ENCODE measurements around the gene PAH.

The PAH gene

DNA sequence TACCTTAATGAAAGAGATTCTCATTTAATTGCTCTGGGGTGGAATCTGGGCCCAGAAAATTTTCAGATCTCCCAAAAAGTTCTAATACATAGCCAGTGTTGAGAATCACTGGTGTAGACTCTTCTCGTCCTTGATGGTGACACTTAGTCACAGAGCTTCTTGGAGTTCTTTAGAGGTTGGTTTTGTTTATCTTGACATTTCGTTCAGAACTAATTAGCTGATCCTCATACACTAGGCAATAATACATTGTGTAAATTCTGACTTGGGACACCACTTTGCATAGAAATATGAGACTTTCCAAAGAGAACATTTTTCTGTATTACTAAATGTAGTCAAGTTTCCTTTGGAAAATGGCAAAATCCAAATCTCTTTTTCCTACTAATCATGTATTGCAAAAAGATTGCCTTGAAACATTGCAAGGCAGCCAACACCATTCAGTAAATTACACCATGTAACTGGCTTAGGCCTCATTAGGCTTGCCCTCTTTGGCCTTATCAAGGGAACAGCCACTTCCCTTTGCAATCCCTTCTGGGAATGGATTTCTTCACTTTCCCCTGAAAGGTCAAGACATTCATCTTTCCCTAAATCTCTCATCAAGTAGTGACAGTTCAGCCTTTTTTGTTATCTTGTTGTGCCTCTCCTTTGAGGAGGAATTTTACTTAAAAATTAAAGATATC, 102.2 kb downstream of the PAH start:
- TF ChIP-seq, protein P1, sequence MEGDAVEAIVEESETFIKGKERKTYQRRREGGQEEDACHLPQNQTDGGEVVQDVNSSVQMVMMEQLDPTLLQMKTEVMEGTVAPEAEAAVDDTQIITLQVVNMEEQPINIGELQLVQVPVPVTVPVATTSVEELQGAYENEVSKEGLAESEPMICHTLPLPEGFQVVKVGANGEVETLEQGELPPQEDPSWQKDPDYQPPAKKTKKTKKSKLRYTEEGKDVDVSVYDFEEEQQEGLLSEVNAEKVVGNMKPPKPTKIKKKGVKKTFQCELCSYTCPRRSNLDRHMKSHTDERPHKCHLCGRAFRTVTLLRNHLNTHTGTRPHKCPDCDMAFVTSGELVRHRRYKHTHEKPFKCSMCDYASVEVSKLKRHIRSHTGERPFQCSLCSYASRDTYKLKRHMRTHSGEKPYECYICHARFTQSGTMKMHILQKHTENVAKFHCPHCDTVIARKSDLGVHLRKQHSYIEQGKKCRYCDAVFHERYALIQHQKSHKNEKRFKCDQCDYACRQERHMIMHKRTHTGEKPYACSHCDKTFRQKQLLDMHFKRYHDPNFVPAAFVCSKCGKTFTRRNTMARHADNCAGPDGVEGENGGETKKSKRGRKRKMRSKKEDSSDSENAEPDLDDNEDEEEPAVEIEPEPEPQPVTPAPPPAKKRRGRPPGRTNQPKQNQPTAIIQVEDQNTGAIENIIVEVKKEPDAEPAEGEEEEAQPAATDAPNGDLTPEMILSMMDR (conservative IDR thresholded peaks at IDR 0.05) = no peak
- no peak overlapping the region for H3K27ac ChIP-seq

DNA sequence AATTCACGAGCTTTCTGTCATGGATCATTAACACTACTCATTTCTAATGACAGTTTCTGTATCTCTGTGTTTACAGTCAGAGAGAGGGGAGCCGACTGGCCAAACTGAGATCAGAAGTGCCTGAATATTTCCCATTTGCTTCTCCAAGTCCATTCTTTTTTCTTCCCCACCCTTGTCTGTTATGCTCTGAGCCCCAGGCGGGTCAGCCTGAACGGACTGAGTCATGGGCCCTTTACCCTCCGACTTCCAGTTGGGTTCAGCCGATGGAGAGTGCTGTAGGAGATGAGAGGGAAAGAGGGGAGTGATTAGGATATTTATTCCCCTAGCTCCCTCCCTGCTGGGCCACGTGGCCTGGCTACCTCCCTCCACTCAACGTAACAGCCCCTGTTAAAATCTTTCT, 104.7 kb downstream of the PAH start:
- H3K27ac ChIP-seq = no peak overlapping the region
- TF ChIP-seq, protein P1 (conservative IDR thresholded peaks at IDR 0.05) = no peak

DNA sequence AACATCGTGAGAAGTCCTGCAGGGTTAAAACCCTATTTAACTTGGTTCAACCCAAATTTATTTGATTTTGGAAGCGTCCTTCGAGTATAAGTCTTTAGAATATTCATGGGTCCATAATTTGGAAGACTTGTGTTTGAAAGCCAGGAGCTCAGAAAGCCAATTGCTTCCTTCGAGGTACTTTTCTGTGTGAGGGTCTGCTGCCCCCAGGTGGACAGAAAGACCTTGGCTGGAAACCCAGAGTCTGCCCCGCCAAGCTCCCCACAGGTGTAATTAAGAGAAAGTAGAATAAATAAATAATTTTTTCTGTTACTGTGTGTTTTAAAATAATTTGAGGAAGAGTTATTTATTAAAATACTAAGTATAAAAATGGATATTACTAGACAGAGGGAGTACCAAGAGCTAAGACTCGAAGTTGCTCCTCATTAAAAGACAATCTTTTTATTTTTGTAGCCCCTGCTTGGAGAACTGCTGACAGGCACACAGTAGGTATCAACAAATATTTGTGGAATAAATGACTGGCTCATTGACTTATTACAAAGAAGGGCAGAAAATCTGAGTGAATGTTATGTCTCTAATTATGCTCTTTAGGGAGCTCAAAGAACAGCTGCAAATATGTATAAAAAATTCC, 105.8 kb downstream of the PAH start:
- H3K27ac ChIP-seq = no peak overlapping the region
- TF ChIP-seq, protein P1 (conservative IDR thresholded peaks at IDR 0.05) = peak; percentile 94

DNA sequence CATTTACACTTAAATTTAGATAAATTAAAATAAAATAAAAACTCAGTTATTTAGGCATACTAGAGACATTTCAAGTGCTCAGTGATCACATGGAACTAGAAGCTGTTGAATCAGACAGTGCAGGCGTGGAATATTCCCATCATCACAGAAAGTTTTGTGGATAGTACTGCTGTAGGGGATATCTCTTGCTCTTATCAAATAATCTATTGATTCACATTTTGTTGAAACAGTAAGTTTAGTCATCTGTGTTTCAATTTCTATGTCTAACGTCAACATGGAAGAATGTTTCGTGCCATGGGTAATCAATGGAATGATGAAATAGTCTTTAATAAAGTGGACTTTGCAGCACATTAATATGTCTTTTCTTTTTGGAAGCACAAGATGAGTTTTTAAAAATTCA, 108.6 kb downstream of the PAH start:
- TF ChIP-seq, protein P1 (conservative IDR thresholded peaks at IDR 0.05) = no peak
- no peak overlapping the region for H3K27ac ChIP-seq

DNA sequence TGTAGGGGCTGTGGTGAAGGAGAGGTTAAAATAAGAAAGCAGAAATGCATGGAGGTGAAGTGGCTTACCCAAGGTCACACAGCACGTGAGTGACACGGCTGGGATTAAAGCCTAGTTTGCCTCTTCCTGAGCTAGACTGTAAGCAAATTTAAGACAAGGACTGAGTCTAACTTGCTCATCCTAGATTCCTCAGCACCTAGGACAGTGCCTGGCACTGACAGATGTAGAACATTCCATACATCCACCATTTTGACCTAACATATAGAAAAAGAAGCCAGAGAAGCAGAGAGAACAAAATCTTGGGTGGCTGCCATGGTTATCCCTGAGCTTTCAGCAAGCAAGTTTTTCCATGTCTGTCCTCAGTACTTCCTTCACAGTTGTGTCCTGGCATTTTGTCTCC, 110.5 kb downstream of the PAH start:
- H3K27ac ChIP-seq = no peak overlapping the region
- TF ChIP-seq, protein P1 (conservative IDR thresholded peaks at IDR 0.05) = no peak

DNA sequence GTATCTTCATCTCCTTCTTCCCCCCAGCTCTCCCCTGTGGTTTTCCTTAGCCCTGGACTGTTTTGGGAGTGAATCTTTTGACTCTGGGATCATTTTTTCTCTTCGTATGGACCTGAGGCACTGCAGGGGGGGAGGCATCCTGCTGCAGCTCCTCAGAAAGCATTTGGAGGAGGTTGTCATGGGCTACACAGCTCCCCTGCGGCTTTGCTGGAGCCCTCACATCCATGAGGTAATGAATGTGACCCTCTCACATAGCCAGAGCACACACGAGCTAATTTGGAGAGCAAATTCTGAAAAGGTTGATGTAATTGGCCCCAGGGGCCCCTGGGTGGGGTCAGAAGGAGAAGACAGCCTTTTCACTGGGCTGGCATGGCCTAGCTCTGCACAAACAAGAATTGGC, 110.9 kb downstream of the PAH start:
- no peak overlapping the region for H3K27ac ChIP-seq
- TF ChIP-seq, protein P1 (conservative IDR thresholded peaks at IDR 0.05) = no peak

DNA sequence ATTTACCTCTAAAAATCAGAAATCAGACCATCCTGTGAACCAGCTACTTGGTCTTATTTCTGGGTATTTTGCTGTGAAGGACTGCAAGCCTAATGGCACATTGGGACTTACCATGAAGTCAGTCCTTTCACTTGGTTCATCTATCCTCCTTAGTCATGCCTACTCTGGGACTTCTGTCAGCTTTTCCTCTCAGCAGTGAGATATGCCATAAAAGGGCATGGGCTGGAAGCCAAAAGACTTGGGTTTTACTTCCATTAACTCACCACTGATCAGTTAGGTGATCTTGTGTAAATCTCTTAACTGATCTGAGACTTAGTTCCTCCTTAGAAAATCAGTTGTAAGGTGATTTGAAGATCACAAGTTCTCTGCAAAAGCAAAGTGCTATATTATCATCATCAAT, 116.5 kb downstream of the PAH start:
- TF ChIP-seq, protein P1 (conservative IDR thresholded peaks at IDR 0.05) = no peak
- no peak overlapping the region for H3K27ac ChIP-seq
